Panc1 (cell line): ENCODE data around the gene PRSS22. TPM values are rescaled to one million over a fixed set of nuclear protein-coding genes. Genes with fewer than 3 reads are reported as not detected.

Source experiments
- ATAC-seq: fragments of 200-7000 bp; cut with Tn5 transposase; 2 replicates; pipeline ENCODE4 v1.9.1; 2020; ENCODE audit warnings: mild to moderate bottlenecking, moderate library complexity
- BruUV-seq: library from RNA; stranded (reverse); fragments of 400-500 nt; replicated peaks from 2 replicates; lab custom pipeline; 2021; lab: Mats Ljungman, UMichigan
- CTCF ChIA-PET: fragments of 300-600 bp; sonication (Branson Sonifier 250); formaldehyde crosslinking; loops from one replicate; lab custom pipeline; 2022; ENCODE audit warnings: antibody characterized with exemption; lab: Charles Lee
- POLR2A ChIA-PET: fragments of 300-600 bp; sonication (Branson Sonifier 250); formaldehyde crosslinking; loops from one replicate; lab custom pipeline; 2022; ENCODE audit warnings: antibody characterized with exemption; lab: Charles Lee
- DNase-seq: peaks from one replicate; pipeline ENCODE4 v3.0.0-alpha.2; 2010; ENCODE audit warnings: low read depth, low spot score
- H3K27ac ChIP-seq: 2 replicates; pipeline ENCODE4 v1.5.1; 2011; ENCODE audit warnings: mild to moderate bottlenecking, low read length, inconsistent platforms
- H3K27me3 ChIP-seq: fragments of 200-500 bp; sonication (Bioruptor generic); 2 replicates; pipeline ENCODE4 v1.6.0; 2014; ENCODE audit warnings: low read length, inconsistent platforms; ENCODE audit not compliant: control insufficient read depth, insufficient read depth
- H3K36me3 ChIP-seq: fragments of 200-500 bp; sonication (Bioruptor generic); 2 replicates; pipeline ENCODE4 v1.5.1; 2014; ENCODE audit warnings: inconsistent platforms, mild to moderate bottlenecking, low read length, moderate library complexity; ENCODE audit not compliant: control insufficient read depth, insufficient read depth
- H3K4me1 ChIP-seq: 2 replicates; pipeline ENCODE4 v1.5.1; 2011; ENCODE audit warnings: inconsistent platforms, mild to moderate bottlenecking, low read length, moderate library complexity; ENCODE audit not compliant: control insufficient read depth, insufficient read depth
- H3K4me3 ChIP-seq, 2 experiments: 2 replicates each; pipeline ENCODE4 v1.5.1; 2011 to 2012; ENCODE audit warnings: low read depth in 2 of 2, low read length in 2 of 2, mild to moderate bottlenecking in 2 of 2, inconsistent platforms in 1 of 2, moderate library complexity in 1 of 2
- H3K9me3 ChIP-seq: fragments of 200-500 bp; sonication (Bioruptor generic); 2 replicates; pipeline ENCODE4 v1.5.1; 2014; ENCODE audit warnings: low read depth, mild to moderate bottlenecking, inconsistent platforms, low read length, moderate library complexity; ENCODE audit not compliant: control insufficient read depth, insufficient read depth
- POLR2AphosphoS5 ChIP-seq: IDR thresholded peaks from 2 replicates; pipeline ENCODE4 v1.6.1; 2012; ENCODE audit warnings: mild to moderate bottlenecking, low read depth, low read length, moderate library complexity
- SIN3A ChIP-seq: IDR thresholded peaks from 2 replicates; pipeline ENCODE4 v1.6.1; 2012; ENCODE audit warnings: low read depth, mild to moderate bottlenecking, low read length, moderate library complexity, borderline replicate concordance; ENCODE audit not compliant: insufficient read depth
- TCF7L2 ChIP-seq: IDR thresholded peaks from 2 replicates; pipeline ENCODE4 v1.6.1; 2011; ENCODE audit warnings: mild to moderate bottlenecking, low read depth, low read length, inconsistent platforms
- in situ Hi-C: cut with HindIII; loops from 2 replicates; pipeline ENCODE4 v1.10.0; 2016; ENCODE audit warnings: low sequenced_read_pairs, low pct_unique_long_range_greater_than_20kb
- intact Hi-C: fragments of 100-400 bp; cut with micrococcal nuclease; formaldehyde crosslinking; loops from one replicate; pipeline ENCODE4 v1.10.0; 2022; ENCODE audit not compliant: unreplicated experiment
- total RNA-seq: library from RNA; stranded (reverse); gene quantifications from one replicate; pipeline ENCODE4 v1.2.1, GENCODE V29; 2021; ENCODE audit not compliant: unreplicated experiment
- TF ChIP-seq, protein P1 (sequence below): fragments of 450-650 bp; IDR thresholded peaks from 2 replicates; pipeline ENCODE4 v1.5.1; 2017; ENCODE audit warnings: mild to moderate bottlenecking
- TF ChIP-seq, protein P2 (sequence below), 2 experiments: IDR thresholded peaks; 2 replicates each; pipeline ENCODE4 v1.6.1; 2011 to 2012; ENCODE audit warnings: low read depth in 2 of 2, control low read depth in 1 of 2, low read length in 1 of 2, mild to moderate bottlenecking in 1 of 2, moderate library complexity in 1 of 2; ENCODE audit not compliant: insufficient read depth in 1 of 2

The PRSS22 gene
- total RNA-seq, 1 experiment from 2014 or later, result 23.9 TPM

DNA sequence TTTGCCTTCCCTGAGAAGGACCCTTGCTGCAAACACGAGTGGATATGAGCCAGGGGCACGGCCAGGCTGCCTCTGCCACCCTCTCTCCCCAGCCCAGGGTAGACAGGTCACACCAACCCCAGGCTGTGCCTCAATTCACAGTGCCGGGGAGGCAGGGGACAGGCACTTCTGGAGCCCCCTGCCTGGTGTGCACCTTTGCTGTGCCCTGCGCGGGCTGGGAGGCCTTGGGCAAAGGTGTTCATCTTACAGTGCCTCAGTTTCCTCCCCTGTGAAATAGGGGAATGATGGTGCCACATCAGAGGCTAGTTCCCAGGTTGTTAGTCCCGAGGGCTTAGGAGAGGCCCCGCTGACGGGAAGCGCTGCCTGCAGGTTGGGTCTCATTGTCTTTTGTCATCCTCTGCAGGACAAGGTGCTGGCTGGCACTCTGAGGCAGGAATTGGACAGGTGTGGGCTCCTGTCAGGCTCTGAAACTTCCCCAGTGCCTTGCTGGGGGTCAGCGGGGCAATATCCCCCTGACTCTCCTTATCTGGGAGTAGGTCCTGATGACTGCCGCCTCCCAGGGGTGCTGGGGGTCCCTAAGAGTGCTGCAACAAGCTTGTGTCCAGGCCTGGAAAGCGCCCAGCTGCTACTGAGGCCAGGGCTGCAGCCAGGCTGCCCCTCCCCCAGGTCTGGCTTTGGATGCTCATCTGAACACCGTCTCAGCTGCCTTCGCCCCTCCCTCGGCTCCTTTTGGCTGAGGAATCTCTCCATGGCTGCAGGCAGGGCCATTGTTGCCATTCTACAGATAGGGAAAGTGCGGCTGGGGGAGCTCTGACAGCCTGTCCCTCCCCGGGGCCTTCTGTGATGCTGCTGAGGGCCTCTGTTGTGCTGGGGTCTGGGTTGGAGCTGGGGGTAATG lies 37.8 kb downstream of the PRSS22 start:
- ATAC-seq (no peak), DNase-seq (no peak)
- Histone ChIP-seq H3K4me3 (no peak overlapping the region), H3K36me3 (no peaks in the 10 kb centered on the region), H3K9me3 (no peaks in the 10 kb centered on the region), H3K27me3 (no peaks in the 10 kb centered on the region), H3K4me1 (peaks cover 29% of the 10 kb centered on the region), H3K27ac (no peak overlapping the region)
- BruUV-seq, result no TSS peak
- ChIA-PET POLR2A (interaction anchor here (0.6 kb wide), 1 partner anchor 104 kb away, joined by 3 read pairs; no protein-coding TSS in a partner anchor), CTCF (no interaction called here)
- TF ChIP-seq, protein P1, sequence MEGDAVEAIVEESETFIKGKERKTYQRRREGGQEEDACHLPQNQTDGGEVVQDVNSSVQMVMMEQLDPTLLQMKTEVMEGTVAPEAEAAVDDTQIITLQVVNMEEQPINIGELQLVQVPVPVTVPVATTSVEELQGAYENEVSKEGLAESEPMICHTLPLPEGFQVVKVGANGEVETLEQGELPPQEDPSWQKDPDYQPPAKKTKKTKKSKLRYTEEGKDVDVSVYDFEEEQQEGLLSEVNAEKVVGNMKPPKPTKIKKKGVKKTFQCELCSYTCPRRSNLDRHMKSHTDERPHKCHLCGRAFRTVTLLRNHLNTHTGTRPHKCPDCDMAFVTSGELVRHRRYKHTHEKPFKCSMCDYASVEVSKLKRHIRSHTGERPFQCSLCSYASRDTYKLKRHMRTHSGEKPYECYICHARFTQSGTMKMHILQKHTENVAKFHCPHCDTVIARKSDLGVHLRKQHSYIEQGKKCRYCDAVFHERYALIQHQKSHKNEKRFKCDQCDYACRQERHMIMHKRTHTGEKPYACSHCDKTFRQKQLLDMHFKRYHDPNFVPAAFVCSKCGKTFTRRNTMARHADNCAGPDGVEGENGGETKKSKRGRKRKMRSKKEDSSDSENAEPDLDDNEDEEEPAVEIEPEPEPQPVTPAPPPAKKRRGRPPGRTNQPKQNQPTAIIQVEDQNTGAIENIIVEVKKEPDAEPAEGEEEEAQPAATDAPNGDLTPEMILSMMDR, result no peak
- TF ChIP-seq POLR2AphosphoS5 (no peak), TCF7L2 (no peak), SIN3A (no peak)
- TF ChIP-seq, protein P2, sequence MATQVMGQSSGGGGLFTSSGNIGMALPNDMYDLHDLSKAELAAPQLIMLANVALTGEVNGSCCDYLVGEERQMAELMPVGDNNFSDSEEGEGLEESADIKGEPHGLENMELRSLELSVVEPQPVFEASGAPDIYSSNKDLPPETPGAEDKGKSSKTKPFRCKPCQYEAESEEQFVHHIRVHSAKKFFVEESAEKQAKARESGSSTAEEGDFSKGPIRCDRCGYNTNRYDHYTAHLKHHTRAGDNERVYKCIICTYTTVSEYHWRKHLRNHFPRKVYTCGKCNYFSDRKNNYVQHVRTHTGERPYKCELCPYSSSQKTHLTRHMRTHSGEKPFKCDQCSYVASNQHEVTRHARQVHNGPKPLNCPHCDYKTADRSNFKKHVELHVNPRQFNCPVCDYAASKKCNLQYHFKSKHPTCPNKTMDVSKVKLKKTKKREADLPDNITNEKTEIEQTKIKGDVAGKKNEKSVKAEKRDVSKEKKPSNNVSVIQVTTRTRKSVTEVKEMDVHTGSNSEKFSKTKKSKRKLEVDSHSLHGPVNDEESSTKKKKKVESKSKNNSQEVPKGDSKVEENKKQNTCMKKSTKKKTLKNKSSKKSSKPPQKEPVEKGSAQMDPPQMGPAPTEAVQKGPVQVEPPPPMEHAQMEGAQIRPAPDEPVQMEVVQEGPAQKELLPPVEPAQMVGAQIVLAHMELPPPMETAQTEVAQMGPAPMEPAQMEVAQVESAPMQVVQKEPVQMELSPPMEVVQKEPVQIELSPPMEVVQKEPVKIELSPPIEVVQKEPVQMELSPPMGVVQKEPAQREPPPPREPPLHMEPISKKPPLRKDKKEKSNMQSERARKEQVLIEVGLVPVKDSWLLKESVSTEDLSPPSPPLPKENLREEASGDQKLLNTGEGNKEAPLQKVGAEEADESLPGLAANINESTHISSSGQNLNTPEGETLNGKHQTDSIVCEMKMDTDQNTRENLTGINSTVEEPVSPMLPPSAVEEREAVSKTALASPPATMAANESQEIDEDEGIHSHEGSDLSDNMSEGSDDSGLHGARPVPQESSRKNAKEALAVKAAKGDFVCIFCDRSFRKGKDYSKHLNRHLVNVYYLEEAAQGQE (IDR thresholded peaks at IDR 0.05; ENCODE audit: insufficient read depth in 1 of 2, low read depth in 2 of 2, low read length in 1 of 2), result no peak
- in situ Hi-C loops (no loop called here), intact Hi-C loops (no loop called here)

DNA sequence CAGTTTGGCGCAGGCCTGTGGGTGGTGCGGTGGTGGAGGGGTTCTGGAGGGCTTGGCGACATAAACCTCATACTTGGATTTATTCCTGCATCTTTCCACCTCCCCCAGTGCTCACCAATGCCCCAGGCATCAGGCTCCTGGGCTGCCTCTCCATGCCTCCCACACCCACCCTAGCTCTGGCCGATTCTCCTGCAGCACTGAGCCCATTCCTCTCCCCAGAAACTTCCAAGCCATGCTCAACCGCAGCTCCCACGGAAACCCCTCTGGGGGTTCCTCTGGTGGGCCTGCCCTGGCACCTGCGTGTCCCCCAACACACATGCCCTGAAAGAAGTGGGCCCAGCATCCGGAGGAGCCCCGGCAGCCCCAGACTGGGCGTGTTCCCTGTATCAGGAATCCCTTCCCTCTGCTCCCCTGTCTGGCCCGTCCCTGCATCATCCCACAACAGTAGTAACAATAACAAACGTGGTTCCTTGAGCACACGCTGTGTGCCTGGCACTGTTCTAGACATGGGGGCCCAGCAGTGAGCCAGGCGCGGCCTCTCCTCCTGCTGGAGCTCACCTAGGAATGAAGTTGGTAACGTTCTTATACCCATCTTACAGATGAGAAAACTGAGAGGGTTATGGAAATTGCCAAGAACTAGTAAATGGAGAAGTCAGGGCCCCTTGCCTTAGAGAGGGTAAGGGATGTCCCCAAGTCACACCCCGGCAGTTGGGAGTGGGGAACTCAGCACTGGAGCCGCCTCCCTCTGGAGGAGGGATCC lies 38.6 kb downstream of the PRSS22 start:
- no peaks in the 10 kb centered on the region for H3K36me3 ChIP-seq
- in situ Hi-C loops, result no loop called here
- DNase-seq (no peak), ATAC-seq (no peak; the same call in 1 of the 2 replicates)
- CTCF ChIA-PET, result no interaction called here
- POLR2A ChIA-PET, result no interaction called here
- H3K4me3 ChIP-seq, result no peak overlapping the region
- peaks cover 31% of the 10 kb centered on the region for H3K4me1 ChIP-seq
- H3K9me3 ChIP-seq, result no peaks in the 10 kb centered on the region
- H3K27ac ChIP-seq, result 0 out of 2 replicates have a peak overlapping the region, but pooled peaks have one; percentile 2
- BruUV-seq, result no TSS peak
- TF ChIP-seq, protein P1, result no peak
- no peak for TF ChIP-seq TCF7L2
- no peaks in the 10 kb centered on the region for H3K27me3 ChIP-seq
- intact Hi-C loops, result no loop called here
